H9 (cell line): ENCODE results near the gene ITCH. TPM values are rescaled to one million over a fixed set of nuclear protein-coding genes. Genes with fewer than 3 reads are reported as not detected.

Experiments
- DNase-seq: peaks from one replicate; pipeline ENCODE4 v3.0.0-alpha.2; 2017
- H2AFZ ChIP-seq: one replicate; pipeline ENCODE4 v1.6.1; 2013; ENCODE audit warnings: mild to moderate bottlenecking, low read length, control low read depth, moderate library complexity
- H2AK5ac ChIP-seq: 2 replicates; pipeline ENCODE4 v1.6.1; 2013; ENCODE audit warnings: low read length, control low read depth, mixed read lengths; ENCODE audit not compliant: insufficient read length
- H2BK120ac ChIP-seq: one replicate; pipeline ENCODE4 v1.6.1; 2013; ENCODE audit warnings: low read depth, mild to moderate bottlenecking, low read length, control low read depth, inconsistent platforms; ENCODE audit not compliant: poor library complexity, severe bottlenecking
- H2BK12ac ChIP-seq: 2 replicates; pipeline ENCODE4 v1.6.1; 2013; ENCODE audit warnings: low read length, control low read depth, mixed read lengths, low read depth; ENCODE audit not compliant: insufficient read length
- H2BK15ac ChIP-seq: 2 replicates; pipeline ENCODE4 v1.6.1; 2013; ENCODE audit warnings: low read depth, low read length, control low read depth
- H2BK20ac ChIP-seq: one replicate; pipeline ENCODE4 v1.6.1; 2013; ENCODE audit warnings: low read depth, mild to moderate bottlenecking, low read length, control low read depth, inconsistent platforms; ENCODE audit not compliant: poor library complexity, severe bottlenecking
- H2BK5ac ChIP-seq: 2 replicates; pipeline ENCODE4 v1.6.1; 2013; ENCODE audit warnings: low read length, control low read depth, mixed read lengths; ENCODE audit not compliant: insufficient read length
- H3K14ac ChIP-seq: 2 replicates; pipeline ENCODE4 v1.6.1; 2013; ENCODE audit warnings: low read length, control low read depth; ENCODE audit not compliant: insufficient read depth
- H3K18ac ChIP-seq: 2 replicates; pipeline ENCODE4 v1.6.1; 2013; ENCODE audit warnings: low read depth, mild to moderate bottlenecking, mixed read lengths, low read length, control low read depth; ENCODE audit not compliant: insufficient read length
- H3K23ac ChIP-seq: 2 replicates; pipeline ENCODE4 v1.6.1; 2013; ENCODE audit warnings: low read length, control low read depth, mixed read lengths, low read depth; ENCODE audit not compliant: insufficient read length
- H3K23me2 ChIP-seq: 2 replicates; pipeline ENCODE4 v1.6.1; 2013; ENCODE audit warnings: low read depth, mild to moderate bottlenecking, mixed read lengths, low read length, control low read depth; ENCODE audit not compliant: insufficient read length, poor library complexity, severe bottlenecking
- H3K27ac ChIP-seq: 2 replicates; pipeline ENCODE4 v1.5.1; 2013; ENCODE audit warnings: low read length, control low read depth, mixed read lengths, low read depth; ENCODE audit not compliant: insufficient read length
- H3K27me3 ChIP-seq: 2 replicates; pipeline ENCODE4 v1.6.1; 2013; ENCODE audit warnings: low read length, control low read depth, inconsistent platforms; ENCODE audit not compliant: insufficient read depth
- H3K4ac ChIP-seq: 2 replicates; pipeline ENCODE4 v1.6.1; 2013; ENCODE audit warnings: low read depth, mild to moderate bottlenecking, control low read depth, inconsistent platforms, low read length, moderate library complexity
- H3K4me1 ChIP-seq: 2 replicates; pipeline ENCODE4 v1.6.1; 2013; ENCODE audit warnings: low read length, control low read depth, inconsistent platforms; ENCODE audit not compliant: insufficient read depth
- H3K4me2 ChIP-seq: 2 replicates; pipeline ENCODE4 v1.6.1; 2013; ENCODE audit warnings: low read length, control low read depth, mixed read lengths; ENCODE audit not compliant: insufficient read length, insufficient read depth
- H3K56ac ChIP-seq: 2 replicates; pipeline ENCODE4 v1.6.1; 2013; ENCODE audit warnings: low read depth, mild to moderate bottlenecking, mixed read lengths, low read length, control low read depth; ENCODE audit not compliant: insufficient read length
- H3K79me1 ChIP-seq: 2 replicates; pipeline ENCODE4 v1.6.1; 2013; ENCODE audit warnings: low read depth, mild to moderate bottlenecking, moderate library complexity, low read length, control low read depth, inconsistent platforms; ENCODE audit not compliant: insufficient read depth, poor library complexity, severe bottlenecking
- H3K79me2 ChIP-seq: 2 replicates; pipeline ENCODE4 v1.6.1; 2013; ENCODE audit warnings: low read length, control low read depth, inconsistent platforms; ENCODE audit not compliant: insufficient read depth
- H3K9ac ChIP-seq: 2 replicates; pipeline ENCODE4 v1.6.1; 2013; ENCODE audit warnings: low read length, control low read depth, mixed read lengths; ENCODE audit not compliant: insufficient read length; ENCODE audit errors: extremely low read depth
- H3K9me3 ChIP-seq: one replicate; pipeline ENCODE4 v1.6.1; 2013; ENCODE audit warnings: low read depth, low read length, inconsistent platforms; ENCODE audit not compliant: control insufficient read depth
- H3T11ph ChIP-seq: one replicate; pipeline ENCODE4 v1.6.1; 2013; ENCODE audit warnings: mild to moderate bottlenecking, low read length, control low read depth, inconsistent platforms
- H4K20me1 ChIP-seq: one replicate; pipeline ENCODE4 v1.6.1; 2013; ENCODE audit not compliant: control insufficient read depth, insufficient read length, insufficient read depth
- H4K5ac ChIP-seq: 2 replicates; pipeline ENCODE4 v1.6.1; 2013; ENCODE audit warnings: low read depth, mild to moderate bottlenecking, mixed read lengths, low read length, control low read depth; ENCODE audit not compliant: insufficient read length
- H4K8ac ChIP-seq: replicated peaks from 2 replicates; pipeline ENCODE4 v1.6.1; 2013; ENCODE audit warnings: low read length, control low read depth, mixed read lengths, low read depth; ENCODE audit not compliant: insufficient read length
- H4K91ac ChIP-seq: 2 replicates; pipeline ENCODE4 v1.6.1; 2013; ENCODE audit warnings: low read depth, mild to moderate bottlenecking, moderate library complexity, mixed read lengths, low read length, control low read depth; ENCODE audit not compliant: insufficient read length
- H3K27ac Mint-ChIP-seq, 3 experiments: 2 replicates in 2 of 3; 3 replicates in 1 of 3; pipeline ENCODE4 v1.8.0; 2020 to 2021; ENCODE audit warnings: mixed read lengths in 3 of 3, mild to moderate bottlenecking in 1 of 3, moderate library complexity in 1 of 3
- H3K27me3 Mint-ChIP-seq: 2 replicates; pipeline ENCODE4 v1.8.0; 2021; ENCODE audit warnings: low read depth, mild to moderate bottlenecking, moderate library complexity, mixed read lengths
- H3K36me3 Mint-ChIP-seq, 3 experiments: 2 replicates in 2 of 3; 3 replicates in 1 of 3; pipeline ENCODE4 v1.8.0; 2020 to 2021; ENCODE audit warnings: low read depth in 3 of 3, mixed read lengths in 3 of 3; ENCODE audit not compliant: insufficient read depth in 1 of 3
- H3K4me1 Mint-ChIP-seq, 2 experiments: 2 replicates each; pipeline ENCODE4 v1.8.0; 2020; ENCODE audit warnings: mixed read lengths in 2 of 2
- H3K4me3 Mint-ChIP-seq, 2 experiments: 2 replicates in 1 of 2; 3 replicates in 1 of 2; pipeline ENCODE4 v1.8.0; 2020 to 2021; ENCODE audit warnings: mild to moderate bottlenecking in 2 of 2, mixed read lengths in 2 of 2, moderate library complexity in 1 of 2
- H3K9me3 Mint-ChIP-seq, 2 experiments: 2 replicates in 1 of 2; 3 replicates in 1 of 2; pipeline ENCODE4 v1.8.0; 2020; ENCODE audit warnings: mild to moderate bottlenecking in 2 of 2, mixed read lengths in 2 of 2, moderate library complexity in 1 of 2
- WGBS: extraction: QIAGEN DNeasy Blood & Tissue Kit; methylation state at CpG from one replicate; pipeline ENCODE4 v1.1.7; 2013; ENCODE audit warnings: missing lambda C conversion rate, low lambda C conversion rate, mixed read lengths; ENCODE audit not compliant: insufficient read length; ENCODE audit errors: extremely low coverage; 5-methylcytosine and 5-hydroxymethylcytosine counted together
- microRNA-seq: library from miRNA; unstranded; fragments of <30 nt; microRNA quantifications from one replicate; pipeline ENCODE4, GENCODE V29; 2020; ENCODE audit warnings: borderline microRNAs expressed
- total RNA-seq: library from RNA; stranded (reverse); gene quantifications from 2 replicates; pipeline ENCODE4 v1.2.1, GENCODE V29; 2021
- TF ChIP-seq, protein P1 (sequence below): fragments of 200-600 bp; sonication (generic); conservative IDR thresholded peaks from 3 replicates; pipeline ENCODE4 v1.8.0; 2021; ENCODE audit warnings: antibody characterized with exemption, mild to moderate bottlenecking

ITCH gene
- total RNA-seq, 1 experiment from 2014 or later = 55.9 TPM

DNA sequence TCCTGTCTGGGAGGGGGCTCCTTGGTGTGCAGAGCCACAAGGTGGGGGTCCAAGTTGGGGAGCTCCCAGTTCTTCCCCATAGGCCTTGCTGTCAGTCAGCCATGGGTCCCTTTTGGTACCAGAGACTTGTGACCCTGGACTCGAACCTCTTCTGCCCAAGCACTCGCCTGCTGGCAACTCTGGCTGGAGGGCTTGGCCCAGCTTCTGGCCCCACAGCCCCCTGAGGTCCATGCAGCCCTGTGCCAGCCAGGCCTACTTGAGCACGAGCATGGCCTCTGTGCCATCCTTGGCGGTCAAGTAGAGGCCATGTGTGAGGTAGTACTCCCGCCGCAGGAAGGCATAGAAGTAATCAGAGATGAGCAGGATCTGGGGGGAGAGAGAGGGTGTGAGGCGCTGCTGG is 197.5 kb downstream of the ITCH start:
- Mint-ChIP-seq H3K27ac (no peak overlapping the region), H3K36me3 (peaks cover 0 to 2% (median 0%) of the 10 kb centered on the region in 3 experiments; a peak in 1 of 7 replicates), H3K4me1 (peaks cover 7 to 9% of the 10 kb centered on the region in 2 experiments), H3K4me3 (no peak overlapping the region), H3K27me3 (peaks cover 5% of the 10 kb centered on the region), H3K9me3 (no peaks in the 10 kb centered on the region)
- Histone ChIP-seq H2BK5ac (no peak overlapping the region), H3K9me3 (no peaks in the 10 kb centered on the region), H2BK15ac (no peak overlapping the region), H2BK120ac (no peak overlapping the region), H2BK12ac (no peak overlapping the region), H3K4me2 (no peak overlapping the region), H2BK20ac (no peak overlapping the region), H3K23ac (no peak overlapping the region), H3K4ac (no peak overlapping the region), H3K56ac (no peak overlapping the region), H3K27me3 (no peaks in the 10 kb centered on the region), H3K14ac (no peak overlapping the region), H3K23me2 (peaks cover 4% of the 10 kb centered on the region), H3K79me2 (no peaks in the 10 kb centered on the region), H4K91ac (no peak overlapping the region), H3T11ph (no peak overlapping the region), H3K27ac (no peak overlapping the region), H4K8ac (no peak overlapping the region), H3K18ac (no peak overlapping the region), H4K20me1 (no peaks in the 10 kb centered on the region), H3K4me1 (no peaks in the 10 kb centered on the region), H3K9ac (no peak overlapping the region), H4K5ac (no peak overlapping the region), H2AK5ac (no peak overlapping the region), H2AFZ (no peak overlapping the region), H3K79me1 (no peaks in the 10 kb centered on the region)
- WGBS = no CpG with 5 or more reads among the region's 7 CpGs
- DNase-seq = no peak
- TF ChIP-seq, protein P1, sequence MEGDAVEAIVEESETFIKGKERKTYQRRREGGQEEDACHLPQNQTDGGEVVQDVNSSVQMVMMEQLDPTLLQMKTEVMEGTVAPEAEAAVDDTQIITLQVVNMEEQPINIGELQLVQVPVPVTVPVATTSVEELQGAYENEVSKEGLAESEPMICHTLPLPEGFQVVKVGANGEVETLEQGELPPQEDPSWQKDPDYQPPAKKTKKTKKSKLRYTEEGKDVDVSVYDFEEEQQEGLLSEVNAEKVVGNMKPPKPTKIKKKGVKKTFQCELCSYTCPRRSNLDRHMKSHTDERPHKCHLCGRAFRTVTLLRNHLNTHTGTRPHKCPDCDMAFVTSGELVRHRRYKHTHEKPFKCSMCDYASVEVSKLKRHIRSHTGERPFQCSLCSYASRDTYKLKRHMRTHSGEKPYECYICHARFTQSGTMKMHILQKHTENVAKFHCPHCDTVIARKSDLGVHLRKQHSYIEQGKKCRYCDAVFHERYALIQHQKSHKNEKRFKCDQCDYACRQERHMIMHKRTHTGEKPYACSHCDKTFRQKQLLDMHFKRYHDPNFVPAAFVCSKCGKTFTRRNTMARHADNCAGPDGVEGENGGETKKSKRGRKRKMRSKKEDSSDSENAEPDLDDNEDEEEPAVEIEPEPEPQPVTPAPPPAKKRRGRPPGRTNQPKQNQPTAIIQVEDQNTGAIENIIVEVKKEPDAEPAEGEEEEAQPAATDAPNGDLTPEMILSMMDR = no peak

Small RNA genes within 50 kb of the gene (microRNA-seq; reads per million reads assigned to microRNA genes)
- gene MIR644A = not detected

Other genes with a start within 250 kb of the ITCH start
- gene ASIP, start 121.8 kb upstream of the ITCH start, total RNA-seq = not detected in 2 replicates
- 461 and 473 TPM in 2 replicates for gene AHCY, start 59.9 kb upstream of the ITCH start, total RNA-seq
- gene DYNLRB1, start 153.1 kb downstream of the ITCH start, total RNA-seq = 200 and 209 TPM in 2 replicates
- gene MAP1LC3A, start 195.4 kb downstream of the ITCH start, total RNA-seq = 24.3 and 25.9 TPM in 2 replicates